ENCODE data around the gene PLB1. TPM values are rescaled to one million over a fixed set of nuclear protein-coding genes. Genes with fewer than 3 reads are reported as not detected.
A peak's percentile ranks its signal among the peaks of the same experiment; 100 is the strongest.

PLB1 gene
- total RNA-seq, 2 experiments from 2014 or later = 1.3 to 1.6 TPM

DNA sequence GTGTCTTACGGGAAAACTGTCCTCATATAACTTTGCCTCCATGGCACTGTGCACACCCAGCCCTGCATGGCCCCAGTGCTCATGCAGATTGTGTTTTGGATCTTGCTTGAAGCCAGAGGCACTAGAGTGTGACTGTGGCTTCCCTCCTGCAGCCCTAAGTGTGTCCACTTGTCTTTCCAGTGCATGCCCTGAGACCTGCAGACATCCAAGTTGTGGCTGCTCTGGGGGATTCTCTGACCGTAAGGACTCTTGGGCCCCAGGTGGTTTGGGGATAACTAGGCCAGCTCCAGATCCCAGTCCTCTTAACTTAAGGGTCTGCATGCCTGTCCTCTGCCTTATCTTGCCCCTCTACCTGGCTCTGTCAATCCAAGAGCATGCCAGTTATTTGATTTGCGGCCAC lies 96.6 kb downstream of the PLB1 start:
- no peak overlapping the region for H3K27ac Mint-ChIP-seq
- DNase-seq (no peak), ATAC-seq (ENCODE audit: poor library complexity) (no peak)
- Histone ChIP-seq H3K9me3 (ENCODE audit: control insufficient read depth in 1 of 2, insufficient read depth in 1 of 2, low read length in 2 of 2) (no peaks in the 10 kb centered on the region), H3K27ac (ENCODE audit: low read depth in 1 of 2, low read length in 2 of 2) (no peak overlapping the region), H3K4me3 (ENCODE audit: low read length) (no peak overlapping the region), H3K4me1 (ENCODE audit: insufficient read depth, low read length) (peaks cover 27% of the 10 kb centered on the region), H3K27me3 (ENCODE audit: control insufficient read depth in 1 of 2, insufficient read depth in 2 of 2, low read length in 2 of 2) (no peaks in the 10 kb centered on the region), H3K36me3 (ENCODE audit: insufficient read depth, low read length) (no peaks in the 10 kb centered on the region)
- ChIA-PET CTCF (interaction anchor here (1.0 to 3.9 kb wide), 3 partner anchors 26 to 228 kb away, joined by 3 to 60 read pairs (median 43); no protein-coding TSS in a partner anchor), POLR2A (interaction anchor here (0.7 kb wide), 1 partner anchor 159 kb away, joined by 3 read pairs; the partner anchor contains the start of gene PPP1CB)
- TF ChIP-seq, protein P1, sequence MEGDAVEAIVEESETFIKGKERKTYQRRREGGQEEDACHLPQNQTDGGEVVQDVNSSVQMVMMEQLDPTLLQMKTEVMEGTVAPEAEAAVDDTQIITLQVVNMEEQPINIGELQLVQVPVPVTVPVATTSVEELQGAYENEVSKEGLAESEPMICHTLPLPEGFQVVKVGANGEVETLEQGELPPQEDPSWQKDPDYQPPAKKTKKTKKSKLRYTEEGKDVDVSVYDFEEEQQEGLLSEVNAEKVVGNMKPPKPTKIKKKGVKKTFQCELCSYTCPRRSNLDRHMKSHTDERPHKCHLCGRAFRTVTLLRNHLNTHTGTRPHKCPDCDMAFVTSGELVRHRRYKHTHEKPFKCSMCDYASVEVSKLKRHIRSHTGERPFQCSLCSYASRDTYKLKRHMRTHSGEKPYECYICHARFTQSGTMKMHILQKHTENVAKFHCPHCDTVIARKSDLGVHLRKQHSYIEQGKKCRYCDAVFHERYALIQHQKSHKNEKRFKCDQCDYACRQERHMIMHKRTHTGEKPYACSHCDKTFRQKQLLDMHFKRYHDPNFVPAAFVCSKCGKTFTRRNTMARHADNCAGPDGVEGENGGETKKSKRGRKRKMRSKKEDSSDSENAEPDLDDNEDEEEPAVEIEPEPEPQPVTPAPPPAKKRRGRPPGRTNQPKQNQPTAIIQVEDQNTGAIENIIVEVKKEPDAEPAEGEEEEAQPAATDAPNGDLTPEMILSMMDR (IDR thresholded peaks at IDR 0.05) = no peak
- intact Hi-C loops (cut with DNase I, micrococcal nuclease) = loop anchor here in 1 of 2 experiments (1.0 to 2.0 kb wide), 2 partner anchors 12 to 22 kb away; no protein-coding TSS in a partner anchor
- peaks cover 27% of the 10 kb centered on the region for H3K4me1 Mint-ChIP-seq (ENCODE audit: low read depth)
- no peaks in the 10 kb centered on the region for H3K9me3 Mint-ChIP-seq
- H3K27me3 Mint-ChIP-seq = no peaks in the 10 kb centered on the region
- H3K4me3 Mint-ChIP-seq = no peak overlapping the region
- no peaks in the 10 kb centered on the region for H3K36me3 Mint-ChIP-seq (ENCODE audit: low read depth)

DNA sequence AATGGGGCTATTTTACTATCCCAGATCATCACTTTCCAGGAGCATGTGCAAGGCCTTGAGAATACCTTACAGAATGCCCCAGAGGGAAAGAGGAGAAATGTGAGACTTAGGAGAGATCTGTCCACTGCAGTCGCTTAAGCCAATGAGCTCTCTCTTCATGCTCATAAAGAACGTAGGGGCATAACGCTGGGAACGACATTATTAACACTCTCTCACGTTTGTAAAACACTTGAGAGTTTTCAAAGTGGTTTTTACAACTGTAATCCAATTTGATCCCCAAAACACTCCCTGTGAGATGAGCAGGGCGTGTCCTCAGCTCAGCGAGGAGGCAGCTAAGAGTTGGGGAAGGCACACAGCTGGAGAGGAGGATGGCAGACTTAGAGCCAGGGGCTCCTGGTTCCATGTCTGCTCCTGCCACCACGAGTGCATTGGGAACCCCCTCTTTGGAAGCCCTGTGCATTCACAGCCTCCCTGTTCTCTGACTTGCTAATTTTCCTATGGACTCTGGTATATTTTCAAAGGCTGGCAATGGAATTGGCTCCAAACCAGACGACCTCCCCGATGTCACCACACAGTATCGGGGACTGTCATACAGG lies 97.4 kb downstream of the PLB1 start:
- TF ChIP-seq, protein P1 (IDR thresholded peaks at IDR 0.05) = no peak
- H3K27me3 Mint-ChIP-seq = no peaks in the 10 kb centered on the region
- ATAC-seq (ENCODE audit: poor library complexity) = no peak
- DNase-seq = peak in 1 of 14 experiments; percentile 31
- Histone ChIP-seq H3K27ac (ENCODE audit: low read depth in 1 of 2, low read length in 2 of 2) (no peak overlapping the region), H3K4me1 (ENCODE audit: insufficient read depth, low read length) (peaks cover 20% of the 10 kb centered on the region), H3K36me3 (ENCODE audit: insufficient read depth, low read length) (no peaks in the 10 kb centered on the region), H3K9me3 (ENCODE audit: control insufficient read depth in 1 of 2, insufficient read depth in 1 of 2, low read length in 2 of 2) (no peaks in the 10 kb centered on the region), H3K27me3 (ENCODE audit: control insufficient read depth in 1 of 2, insufficient read depth in 2 of 2, low read length in 2 of 2) (no peaks in the 10 kb centered on the region), H3K4me3 (ENCODE audit: low read length) (no peak overlapping the region)
- H3K9me3 Mint-ChIP-seq = no peaks in the 10 kb centered on the region
- H3K4me3 Mint-ChIP-seq = no peak overlapping the region
- CTCF ChIA-PET = interaction anchor here (0.7 to 4.3 kb wide), 12 partner anchors 8 to 228 kb away, joined by 3 to 60 read pairs (median 14); partner anchors contain the start of gene PPP1CB
- H3K36me3 Mint-ChIP-seq (ENCODE audit: low read depth) = no peaks in the 10 kb centered on the region
- intact Hi-C loops (cut with DNase I, micrococcal nuclease) = loop anchor here in 1 of 2 experiments (2.0 kb wide), 1 partner anchor 22 kb away; no protein-coding TSS in a partner anchor
- no peak overlapping the region for H3K27ac Mint-ChIP-seq
- H3K4me1 Mint-ChIP-seq (ENCODE audit: low read depth) = peaks cover 19% of the 10 kb centered on the region
- POLR2A ChIA-PET = interaction anchor here (1.0 to 2.6 kb wide), 5 partner anchors 16 to 301 kb away, joined by 3 to 15 read pairs (median 5); partner anchors contain the start of gene WDR43

DNA sequence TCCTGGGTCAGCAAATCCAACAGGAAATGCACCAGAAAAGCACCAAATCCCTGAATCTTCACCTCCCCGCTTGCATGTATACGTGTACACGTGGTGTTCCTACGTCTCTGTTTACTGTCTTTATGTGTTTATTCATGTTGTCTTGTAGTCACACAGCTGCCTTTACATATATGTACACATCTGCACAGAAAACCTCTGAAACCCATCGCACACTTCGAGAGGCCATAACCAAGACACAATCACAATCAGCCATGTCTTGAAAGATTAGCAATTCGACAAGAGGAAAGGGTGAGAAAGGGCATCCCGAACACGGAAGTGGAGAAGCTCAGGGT lies 98.1 kb downstream of the PLB1 start:
- ATAC-seq (ENCODE audit: poor library complexity) (peak; percentile 7), DNase-seq (no peak)
- intact Hi-C loops (cut with DNase I, micrococcal nuclease) = loop anchor here (1.0 to 2.0 kb wide), 8 partner anchors 20 to 158 kb away; partner anchors contain the start of gene PPP1CB (in 1 of the 2)
- Mint-ChIP-seq H3K4me3 (peak overlapping the region; percentile 52), H3K27ac (peak overlapping the region; percentile 74), H3K36me3 (ENCODE audit: low read depth) (no peaks in the 10 kb centered on the region), H3K27me3 (no peaks in the 10 kb centered on the region), H3K4me1 (ENCODE audit: low read depth) (peaks cover 15% of the 10 kb centered on the region), H3K9me3 (no peaks in the 10 kb centered on the region)
- TF ChIP-seq, protein P1 (IDR thresholded peaks at IDR 0.05) = no peak
- ChIA-PET POLR2A (interaction anchor here (0.6 to 2.8 kb wide), 19 partner anchors 11 to 300 kb away, joined by 3 to 59 read pairs (median 6); partner anchors contain the start of genes PPP1CB, TRMT61B and WDR43), CTCF (interaction anchor here (0.5 to 4.3 kb wide), 37 partner anchors 9 to 909 kb away, joined by 3 to 60 read pairs (median 5); partner anchors contain the start of gene PPP1CB)
- Histone ChIP-seq H3K36me3 (ENCODE audit: insufficient read depth, low read length) (no peaks in the 10 kb centered on the region), H3K27me3 (ENCODE audit: control insufficient read depth in 1 of 2, insufficient read depth in 2 of 2, low read length in 2 of 2) (no peaks in the 10 kb centered on the region), H3K4me1 (ENCODE audit: insufficient read depth, low read length) (peaks cover 15% of the 10 kb centered on the region), H3K9me3 (ENCODE audit: control insufficient read depth in 1 of 2, insufficient read depth in 1 of 2, low read length in 2 of 2) (no peaks in the 10 kb centered on the region), H3K4me3 (ENCODE audit: low read length) (no peak overlapping the region), H3K27ac (ENCODE audit: low read depth in 1 of 2, low read length in 2 of 2) (no peak overlapping the region)

Data from CD4-positive, alpha-beta T cell (primary cell).